HG02870 (cell line): Measurements from ENCODE around the gene INIP.
"Not testable (repeated sequence)": the region's sequence is repeated elsewhere in the genome, so short reads cannot be mapped to it uniquely, and the experiment has no call there.

Experiments used
- ATAC-seq: cut with Tn5 transposase; IDR thresholded peaks from one replicate; pipeline ENCODE4 v1.9.1; 2021; ENCODE audit warnings: mild to moderate bottlenecking, moderate library complexity; ENCODE audit not compliant: unreplicated experiment

The INIP gene

DNA sequence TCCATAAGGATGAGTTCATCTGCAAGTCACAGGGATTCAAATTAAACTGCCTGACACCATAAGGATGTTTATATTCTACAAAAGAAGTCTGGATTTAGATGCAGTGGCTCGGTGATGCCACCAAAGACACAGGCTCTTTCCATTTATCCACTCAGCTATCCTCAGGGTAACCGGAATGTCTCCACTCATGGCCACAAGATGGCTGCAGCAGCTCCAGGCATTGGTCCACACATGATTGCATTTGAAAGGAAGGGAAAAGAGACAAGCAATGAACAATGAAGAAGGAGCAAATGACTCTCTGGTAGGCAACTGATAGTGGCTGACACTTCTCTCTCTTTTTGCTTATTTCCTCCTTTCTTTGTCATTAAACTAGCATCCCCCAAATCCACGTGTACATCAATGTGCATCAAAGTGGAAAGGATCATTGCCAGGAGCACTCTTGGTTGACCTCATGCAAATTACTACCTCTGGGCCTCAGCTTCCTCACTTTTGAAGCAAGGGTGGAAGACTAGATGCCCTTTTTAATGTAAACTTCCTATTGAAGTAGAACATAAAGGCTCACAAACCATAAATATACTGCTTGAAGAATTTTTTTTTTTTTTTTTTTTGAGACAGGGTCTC lies 25.4 kb upstream of the INIP start:
- ATAC-seq, result no peak

DNA sequence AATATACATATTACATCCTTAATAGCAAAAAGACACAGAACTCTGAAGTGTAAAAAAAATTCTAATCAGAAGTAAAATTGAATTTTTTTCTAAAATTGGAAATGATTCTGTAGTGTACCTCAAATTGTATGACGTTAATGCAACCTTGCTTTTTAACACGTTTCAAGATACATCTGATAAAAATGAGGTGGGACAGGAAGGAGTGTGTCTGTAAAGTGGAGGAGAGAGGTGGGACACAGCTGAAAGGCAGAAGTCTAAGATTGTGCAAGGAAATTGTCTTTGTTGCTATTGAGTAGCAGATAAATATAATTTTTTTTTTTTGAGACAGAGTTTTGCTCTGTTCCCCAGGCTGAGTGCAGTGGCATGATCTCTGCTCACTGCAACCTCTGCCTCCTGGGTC lies 17.0 kb upstream of the INIP start:
- ATAC-seq, result no peak

DNA sequence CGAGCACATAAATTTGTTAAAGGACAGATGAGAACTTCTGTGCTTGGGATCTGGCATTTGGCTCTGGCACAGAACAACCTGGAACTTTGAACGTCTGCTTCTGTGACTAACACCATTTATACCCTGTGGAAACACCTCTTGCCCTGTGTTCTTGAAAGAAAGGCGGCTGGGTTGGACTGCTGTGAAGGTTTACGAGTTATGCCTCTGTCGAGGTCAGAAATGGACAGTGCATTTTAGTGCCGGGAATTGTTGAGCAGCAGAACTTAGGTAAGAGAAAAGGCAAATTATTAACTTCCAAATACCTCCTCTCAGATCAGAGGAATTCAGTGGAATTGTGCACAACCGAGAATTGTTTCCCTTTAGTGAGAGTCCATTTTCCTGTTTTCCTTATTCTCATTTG lies 14.1 kb upstream of the INIP start:
- ATAC-seq, result no peak

DNA sequence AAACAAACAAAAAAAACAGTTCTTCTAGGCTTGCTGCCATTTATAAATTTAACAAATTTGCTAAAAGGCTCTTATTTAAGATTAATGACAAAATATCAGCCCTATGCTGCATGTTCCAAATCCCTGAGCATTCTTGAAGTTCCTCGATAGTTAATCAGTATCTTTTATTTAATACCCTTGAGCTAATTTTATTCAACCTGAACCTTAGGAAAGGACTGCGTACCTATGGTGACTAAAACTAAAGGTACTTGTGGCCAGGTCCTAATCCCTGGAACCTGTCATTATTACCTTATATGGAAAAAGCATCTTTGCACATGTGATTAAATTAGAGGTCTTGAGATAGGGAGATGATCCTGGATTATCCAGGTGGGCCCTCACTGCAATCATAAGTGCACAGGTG lies 10.5 kb upstream of the INIP start:
- ATAC-seq, result no peak

DNA sequence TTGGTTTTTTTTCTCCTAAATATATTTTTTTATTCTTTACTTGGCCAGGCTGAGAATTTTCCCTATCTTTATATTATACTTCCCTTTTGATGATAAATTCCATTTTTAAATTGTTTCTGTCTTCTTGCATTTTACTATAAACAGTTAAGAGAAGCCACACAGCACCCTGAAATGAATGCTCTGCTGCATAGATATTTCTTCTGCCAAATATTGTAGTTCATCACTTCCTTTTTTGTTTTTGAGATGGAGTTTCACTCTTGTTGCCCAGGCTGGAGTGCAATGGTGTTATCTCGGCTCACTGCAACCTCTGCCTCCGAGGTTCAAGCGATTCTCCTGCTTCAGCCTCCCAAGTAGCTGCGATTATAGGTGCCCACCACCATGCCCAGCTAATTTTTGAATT lies 8.5 kb upstream of the INIP start:
- ATAC-seq, result peak; percentile 68

DNA sequence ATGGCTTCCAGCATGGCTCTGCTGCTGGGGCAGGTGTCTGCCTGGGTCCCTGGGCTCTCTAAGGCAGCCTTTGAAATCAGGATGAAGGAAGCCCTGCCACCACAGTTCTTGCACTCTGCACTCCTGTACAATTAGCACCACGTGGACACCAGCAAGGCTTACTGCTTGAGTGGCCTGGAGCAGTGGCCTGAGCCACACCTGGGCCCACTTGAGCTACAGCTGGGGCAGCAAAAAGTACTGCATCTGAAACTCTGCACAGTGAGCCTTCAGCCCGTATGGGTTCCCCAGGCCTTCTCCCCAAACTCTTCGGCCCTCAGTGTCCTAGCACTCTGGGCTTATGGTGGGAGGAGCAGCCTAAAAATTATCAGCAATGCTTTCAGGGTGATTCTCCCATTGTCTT lies 8.0 kb upstream of the INIP start:
- ATAC-seq, result no peak

DNA sequence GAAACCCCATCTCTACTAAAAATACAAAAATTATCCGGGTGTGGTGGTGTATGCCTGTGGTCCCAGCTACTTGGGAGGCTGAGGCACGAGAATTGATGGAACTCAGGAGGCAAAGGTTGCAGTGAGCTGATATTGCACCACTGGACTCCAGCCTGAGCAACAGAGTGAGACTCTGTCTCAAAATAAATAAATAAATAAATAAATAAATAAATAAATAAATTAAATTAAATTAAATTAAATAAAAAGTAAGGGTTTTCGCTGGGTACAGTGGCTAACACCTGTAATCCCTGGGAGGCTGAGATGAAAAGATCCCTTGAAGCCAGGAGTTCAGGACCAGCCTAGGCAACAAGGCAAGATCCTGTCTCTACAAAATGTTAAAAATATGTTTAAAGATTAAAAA lies 4.8 kb upstream of the INIP start:
- not testable (repeated sequence) for ATAC-seq

DNA sequence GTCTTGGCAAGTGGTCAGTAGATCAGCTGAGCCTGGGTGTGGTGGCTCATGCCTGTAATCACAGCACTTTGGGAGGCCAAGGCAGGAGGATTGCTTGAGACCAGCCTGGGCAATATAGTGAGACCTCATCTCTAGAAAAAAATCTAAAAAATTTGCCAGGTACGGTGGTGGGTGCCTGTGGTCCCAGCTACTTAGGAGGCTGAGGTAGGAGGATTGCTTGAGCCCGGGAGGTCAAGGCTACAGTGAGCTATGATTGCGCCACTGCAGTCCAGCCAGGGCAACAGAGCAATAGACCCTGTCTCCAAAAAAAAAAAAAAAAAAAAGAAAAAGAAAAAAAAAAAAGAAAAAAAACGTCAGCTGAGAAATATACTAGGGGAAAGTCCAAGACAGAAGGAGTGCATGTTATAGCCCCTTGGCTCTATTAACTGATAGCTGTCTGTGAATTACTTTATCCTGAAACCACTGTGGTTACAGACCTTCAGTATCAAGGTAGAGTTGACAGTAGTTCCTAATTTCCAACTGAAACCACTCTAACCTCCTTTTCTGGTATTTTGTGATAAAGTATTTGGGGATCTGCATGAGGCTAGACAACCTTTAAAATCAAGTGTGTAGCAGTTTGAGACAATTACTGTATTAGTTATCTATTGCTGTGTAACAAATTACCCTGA lies 2.3 kb upstream of the INIP start:
- no peak for ATAC-seq

DNA sequence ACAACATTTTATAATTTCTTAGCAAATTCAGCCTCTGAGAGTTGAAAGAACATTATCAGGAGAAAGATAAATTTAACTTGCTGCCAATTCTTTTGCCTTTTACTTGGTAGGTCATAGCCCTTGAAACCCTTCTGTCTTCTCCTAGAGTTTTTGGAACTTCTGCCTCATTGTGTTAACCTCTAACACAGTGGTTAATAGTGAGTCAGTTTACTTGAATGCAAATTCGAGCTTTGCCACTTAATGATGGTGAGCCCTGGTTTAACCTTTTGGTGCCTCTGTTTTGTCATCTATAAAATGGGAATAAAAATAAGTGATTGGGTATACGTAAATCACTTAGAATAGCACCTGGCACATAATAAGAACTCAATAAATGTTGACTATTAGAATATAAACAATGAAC lies 1.8 kb upstream of the INIP start:
- ATAC-seq, result no peak

DNA sequence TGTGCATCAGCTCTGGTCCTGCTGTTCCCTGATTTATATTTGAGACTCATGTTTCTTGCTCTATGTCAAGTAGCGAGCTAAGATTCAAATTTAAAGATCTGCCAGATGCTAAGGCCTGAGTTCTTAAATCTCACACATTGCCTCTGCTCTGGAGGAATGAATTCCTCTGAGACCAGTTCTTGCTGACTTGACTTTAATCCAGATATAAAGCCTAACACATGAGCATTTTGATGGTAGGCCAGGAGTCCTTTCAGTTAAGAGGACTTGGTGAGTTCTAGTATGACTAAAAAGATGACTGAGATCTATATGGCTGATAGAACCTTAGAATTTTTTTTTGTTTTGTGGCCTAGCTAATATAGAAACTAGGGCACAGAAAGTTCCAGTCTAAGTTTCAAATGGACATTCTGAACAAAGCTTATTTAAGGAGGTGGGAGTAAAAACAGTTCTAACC lies 1.3 kb upstream of the INIP start:
- no peak for ATAC-seq

DNA sequence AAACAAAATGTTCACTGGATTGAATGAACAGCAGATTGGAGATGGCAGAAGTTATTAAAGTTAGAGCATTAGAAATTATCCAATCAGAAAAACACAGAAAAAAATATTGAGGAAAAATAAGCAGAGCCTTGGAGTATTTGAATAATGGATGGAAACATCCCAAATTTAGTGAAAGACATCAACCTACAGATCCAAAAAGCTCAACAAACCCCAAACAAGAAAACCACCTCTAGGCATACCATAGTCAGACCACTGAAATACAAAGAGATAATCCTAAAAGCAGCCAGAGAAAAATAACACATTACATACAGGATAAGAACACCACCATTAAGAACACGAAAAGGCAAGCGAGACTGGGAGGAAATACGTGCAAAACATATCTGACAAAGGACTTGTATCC lies 5.2 kb downstream of the INIP start:
- no peak for ATAC-seq

DNA sequence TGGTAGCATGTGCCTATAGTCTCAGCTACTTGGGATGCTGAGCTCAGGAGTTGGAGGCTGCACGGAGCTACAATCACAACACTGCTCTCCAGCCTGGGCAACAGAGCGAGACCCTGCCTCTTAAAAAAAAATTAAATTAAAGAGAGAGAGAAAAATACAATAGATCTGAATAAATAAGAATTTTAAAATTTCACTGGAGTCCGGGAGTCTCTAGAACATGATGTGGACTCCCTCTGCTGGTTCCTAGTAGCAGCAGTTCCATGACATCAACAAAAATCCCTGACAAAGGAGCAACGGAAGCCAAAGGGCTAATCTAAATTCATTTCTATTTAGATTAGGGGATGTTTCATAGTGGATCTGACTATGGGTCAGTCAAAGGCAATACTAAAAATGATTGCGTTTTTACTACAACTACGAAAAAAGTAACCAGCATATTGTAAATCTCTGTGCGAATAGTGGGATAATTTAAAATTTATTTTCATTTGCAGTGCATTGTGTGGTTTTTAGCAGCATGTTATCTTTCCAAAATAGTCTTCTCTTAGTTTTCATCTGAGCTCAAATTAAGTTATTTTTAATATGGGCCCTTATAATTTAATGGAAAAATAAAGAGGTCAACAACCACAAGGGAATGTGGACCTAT lies 6.7 kb downstream of the INIP start:
- no peak for ATAC-seq

DNA sequence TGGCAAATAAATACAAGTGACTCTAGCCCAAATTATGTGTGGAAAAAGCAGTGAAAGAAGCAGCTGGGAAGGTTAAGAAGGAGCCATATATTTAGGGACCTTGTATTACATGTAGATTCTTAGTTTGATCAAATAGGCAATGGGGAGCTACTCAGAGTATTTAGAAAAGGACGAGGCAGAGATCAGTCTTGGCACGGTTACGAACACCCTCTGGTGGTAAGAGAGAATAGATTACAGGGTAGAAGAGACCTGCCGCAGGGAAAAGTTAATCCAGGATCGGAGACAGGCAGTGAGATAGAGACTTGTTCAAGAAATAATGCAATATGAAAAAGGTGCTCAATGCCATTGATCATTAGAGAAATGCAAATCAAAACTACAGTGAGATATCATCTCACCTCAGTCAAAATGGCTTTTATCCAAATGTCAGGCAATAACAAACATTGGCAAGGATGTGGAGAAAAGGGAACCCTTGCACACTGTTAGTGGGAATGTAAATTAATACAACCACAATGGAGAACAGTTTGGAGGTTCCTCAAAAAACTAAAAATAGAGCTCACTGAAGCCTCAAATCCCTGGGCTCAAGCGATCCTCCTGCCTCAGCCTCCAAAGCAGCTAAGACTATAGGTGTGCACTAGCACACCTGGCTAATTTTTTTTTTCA lies 12.0 kb downstream of the INIP start:
- ATAC-seq, result no peak

DNA sequence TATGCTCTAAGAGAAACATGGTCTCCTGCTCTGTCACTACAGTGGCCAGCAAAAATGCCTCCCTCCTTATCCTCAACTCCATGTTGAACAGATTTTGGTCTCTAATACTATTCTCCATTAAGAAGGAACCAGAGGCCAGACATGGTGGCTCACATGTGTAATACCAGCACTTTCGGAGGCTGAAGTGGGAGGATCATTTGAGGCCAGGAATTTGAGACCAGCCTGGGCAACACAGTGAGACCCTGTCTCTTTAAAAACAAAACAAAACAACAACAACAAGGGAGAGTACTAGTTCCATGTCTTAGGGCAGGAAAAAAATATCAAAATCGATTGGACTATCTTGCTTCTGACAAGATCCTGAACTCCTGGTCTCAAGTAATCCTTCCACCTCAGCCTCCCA lies 14.6 kb downstream of the INIP start:
- ATAC-seq, result no peak

DNA sequence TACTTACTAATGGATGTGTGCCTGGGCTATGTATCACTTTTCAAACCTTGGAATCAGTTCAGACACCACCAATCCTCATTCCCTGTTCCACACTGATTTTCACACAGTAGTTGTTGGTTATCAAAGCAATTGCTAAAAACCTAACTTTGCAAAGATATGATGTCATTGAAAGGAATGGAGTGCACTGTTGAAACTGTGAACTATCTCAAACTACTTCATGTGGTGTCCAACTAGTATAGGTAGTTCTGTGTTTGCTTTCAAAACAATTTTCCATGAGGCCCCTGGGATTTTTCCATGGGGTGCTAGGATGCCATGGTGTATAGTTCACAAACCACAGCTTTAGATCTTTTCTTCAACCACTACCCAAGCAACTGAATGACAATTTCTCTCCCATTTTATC lies 17.8 kb downstream of the INIP start:
- no peak for ATAC-seq

DNA sequence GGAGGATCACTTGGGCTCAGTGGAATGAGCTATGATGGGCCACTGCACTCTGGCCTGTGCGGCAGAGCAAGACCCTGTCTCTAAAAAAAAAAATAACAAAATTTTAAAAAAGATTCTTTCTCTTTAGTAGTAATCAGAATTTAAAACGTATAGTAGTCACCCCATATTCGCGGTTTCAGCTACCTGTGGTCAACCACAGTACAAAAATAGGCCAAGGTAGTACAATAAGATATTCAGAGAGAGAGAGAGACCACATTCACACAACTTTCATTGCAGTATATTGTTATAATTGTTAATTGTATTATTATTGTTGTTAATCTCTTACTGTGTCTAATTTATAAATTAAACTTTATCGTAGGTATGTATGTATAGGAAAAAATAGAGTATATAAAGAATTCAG lies 18.7 kb downstream of the INIP start:
- ATAC-seq, result peak; percentile 87

DNA sequence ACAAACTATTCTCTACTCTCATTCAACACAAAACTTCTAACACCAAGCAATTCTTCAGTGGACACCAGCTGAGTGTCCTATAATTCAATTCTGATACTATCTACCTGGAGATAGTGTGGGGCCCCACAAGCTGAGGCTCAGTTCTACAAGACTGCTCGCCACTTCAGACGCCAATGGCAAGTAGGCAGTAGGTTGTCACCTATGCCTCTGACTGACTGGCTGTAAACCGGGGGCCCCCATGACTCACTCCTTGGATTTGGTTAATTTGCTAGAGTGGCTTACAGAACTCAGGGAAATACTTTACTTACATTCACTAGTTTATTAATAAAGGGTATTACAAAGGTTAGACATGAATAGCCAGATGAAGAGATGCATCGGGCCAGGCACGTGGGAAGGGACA lies 21.5 kb downstream of the INIP start:
- no peak for ATAC-seq

DNA sequence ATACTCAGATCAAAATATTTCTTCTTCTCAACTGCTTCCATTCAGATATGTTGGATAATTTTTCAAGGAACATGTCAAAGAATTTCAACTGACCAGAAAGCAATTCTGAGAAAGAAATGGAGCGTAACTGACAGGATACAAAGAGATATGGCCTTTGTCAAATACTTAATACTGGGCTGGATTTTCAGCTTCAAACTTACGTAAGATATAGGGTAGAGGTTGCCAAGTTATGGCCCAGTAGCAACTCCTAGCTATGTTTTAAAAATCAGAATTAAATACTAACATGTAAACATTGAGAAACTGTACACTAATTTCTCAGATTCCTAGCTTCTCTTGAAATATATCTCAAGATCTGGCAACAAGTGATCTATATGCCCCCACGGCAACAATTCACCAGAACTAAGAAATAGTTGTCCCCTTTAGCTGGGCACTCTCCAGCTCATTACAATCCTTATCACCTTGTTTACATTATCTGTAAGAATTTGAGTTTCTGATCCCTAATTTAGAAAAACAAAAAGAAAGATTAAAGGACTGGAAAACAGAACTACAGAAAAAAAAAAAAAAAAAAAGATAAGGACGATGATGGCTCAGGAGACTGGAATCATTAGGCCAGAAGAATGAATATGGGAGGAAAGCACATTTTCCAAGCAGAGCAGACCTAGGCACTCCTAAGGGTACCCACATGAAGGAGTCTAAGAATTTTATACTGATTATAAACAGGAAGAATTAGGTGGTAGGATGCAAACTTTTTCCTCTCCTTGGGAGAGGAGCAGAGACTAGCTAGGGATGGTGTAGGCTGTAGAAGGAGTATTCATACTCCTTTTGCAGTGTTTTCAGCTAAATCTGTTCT lies 23.0 kb downstream of the INIP start:
- ATAC-seq, result no peak

DNA sequence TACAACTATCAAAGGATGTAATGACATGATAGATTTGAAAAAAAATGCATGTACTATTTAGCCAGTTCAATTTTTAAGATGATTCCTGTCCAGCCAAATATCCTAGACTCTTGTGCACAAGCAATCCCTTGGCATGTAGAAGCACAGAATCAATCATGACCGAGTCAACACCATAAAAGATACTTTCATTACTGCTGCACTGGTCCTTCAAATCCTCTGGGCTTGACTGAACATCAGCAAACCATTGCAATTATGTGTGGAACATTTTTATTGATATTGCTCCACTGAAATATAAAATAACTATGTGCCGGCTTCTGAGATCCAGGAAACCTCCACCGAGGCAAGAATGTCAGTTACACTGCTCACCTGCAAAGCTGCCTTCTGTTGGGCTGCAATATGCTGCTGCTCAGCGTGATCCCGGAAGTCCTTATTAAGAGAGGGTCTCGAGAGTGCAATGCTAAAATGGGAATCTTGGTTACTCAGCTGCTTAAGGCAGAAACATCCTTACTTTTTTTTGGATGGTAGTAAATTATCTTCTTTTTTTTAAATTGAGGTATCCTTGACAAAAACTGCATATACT lies 28.7 kb downstream of the INIP start:
- ATAC-seq, result no peak

DNA sequence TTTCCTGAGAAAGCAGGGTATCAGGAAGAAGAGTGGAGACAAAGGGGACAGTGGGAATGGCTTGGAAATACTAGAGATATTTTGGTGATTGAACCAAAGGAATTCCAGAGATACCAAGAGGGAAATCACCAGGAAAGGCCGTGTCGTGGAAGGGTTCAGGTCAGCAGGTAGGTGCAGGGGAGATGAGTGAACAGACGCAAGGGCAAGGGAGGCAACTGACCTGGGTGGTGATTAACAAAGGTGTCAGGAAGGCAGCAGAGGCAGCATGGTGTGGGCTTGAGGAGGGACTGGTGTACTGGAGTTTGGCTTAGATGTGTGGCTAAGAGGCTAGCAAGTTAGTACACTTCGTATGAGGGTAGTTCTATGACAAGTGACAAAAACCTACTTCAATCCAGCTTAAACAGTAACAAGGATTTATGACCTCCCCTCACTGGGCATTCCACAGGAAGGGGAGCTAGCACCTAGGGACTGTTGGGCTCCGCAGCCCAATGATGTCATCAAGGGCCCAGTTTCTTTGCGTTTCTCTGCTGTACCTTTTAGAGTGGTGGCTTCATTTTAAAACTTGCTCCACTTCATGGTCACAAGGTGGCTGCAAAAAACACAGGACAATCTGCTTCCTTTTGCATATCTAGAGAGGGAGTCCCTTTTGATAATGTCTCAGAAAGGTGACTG lies 37.0 kb downstream of the INIP start:
- no peak for ATAC-seq
